DMS79 treated with DMSO at 0.1 percent for 48 hours (cell line): Measurements from ENCODE around the gene ALDH18A1.
"Not testable (repeated sequence)": the region's sequence is repeated elsewhere in the genome, so short reads cannot be mapped to it uniquely, and the experiment has no call there.

Experiments
- DNase-seq: peaks from one replicate; lab custom pipeline; 2025; lab: John Stamatoyannopoulos, UW

Gene ALDH18A1

GRCh38 chr10:95656291-95657164 is at the start of gene ALDH18A1:
ALDH18A1 (minus strand) TSS chr10:95656711; CDS start chr10:95653377, 3,334 bp downstream.
- DNase-seq: peak; percentile 19

GRCh38 chr10:95698415-95698814 is 41.9 kb upstream of the ALDH18A1 start:
- no peak for DNase-seq

GRCh38 chr10:95697429-95697828 is 40.9 kb upstream of the ALDH18A1 start:
- no peak for DNase-seq

DNA sequence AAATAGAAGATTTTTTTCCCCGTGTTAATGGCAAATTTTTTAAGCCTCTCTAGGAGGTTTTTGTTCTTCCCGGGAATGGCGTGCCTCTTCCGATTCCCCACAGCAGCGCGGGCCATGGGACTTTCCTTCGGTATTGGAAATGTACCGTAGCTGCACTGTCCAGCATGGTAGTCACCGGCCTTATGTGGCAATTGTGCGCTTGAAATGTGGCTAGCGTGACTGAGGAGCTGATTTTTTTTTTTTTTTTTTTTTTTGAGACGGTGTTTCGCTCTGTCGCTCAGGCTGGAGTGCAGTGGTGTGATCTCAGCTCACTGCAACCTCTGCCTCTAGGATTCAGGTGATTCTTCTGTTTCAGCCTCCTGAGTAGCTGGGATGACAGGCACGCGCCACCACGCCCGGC is 38.2 kb upstream of the ALDH18A1 start:
- no peak for DNase-seq

- peak; percentile 85 for DNase-seq
Observed at GRCh38 chr10:95693668-95694534, 37.4 kb upstream of the ALDH18A1 start, which contains the start of gene TCTN3. TCTN3 (minus strand) TSS chr10:95693927; CDS start chr10:95693899, 28 bp downstream.

GRCh38 chr10:95693071-95693667 is 36.7 kb upstream of the ALDH18A1 start:
- DNase-seq: no peak

DNA sequence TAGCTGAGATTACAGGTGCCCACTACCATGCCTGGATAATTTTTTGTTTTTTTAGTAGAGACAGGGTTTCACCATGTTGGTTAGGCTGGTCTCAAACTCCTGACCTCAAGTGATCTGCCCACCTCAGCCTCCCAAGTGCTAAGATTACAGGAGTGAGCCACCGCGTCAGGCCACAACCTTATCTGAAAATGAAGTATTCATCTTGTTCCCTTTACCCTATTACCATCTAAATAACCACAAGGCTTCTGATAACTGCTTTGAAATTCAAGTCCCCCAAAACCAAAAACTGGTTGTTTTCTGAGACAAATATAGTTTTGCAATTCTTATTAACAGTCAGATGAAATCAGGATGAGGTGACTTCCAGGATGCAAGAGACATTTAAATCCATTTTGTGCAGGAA is 34.8 kb upstream of the ALDH18A1 start:
- no peak for DNase-seq

- no peak for DNase-seq
Observed at GRCh38 chr10:95688648-95689047, 32.1 kb upstream of the ALDH18A1 start.

- DNase-seq: no peak
Observed at GRCh38 chr10:95683966-95684365, 27.5 kb upstream of the ALDH18A1 start.

GRCh38 chr10:95675403-95676116 is 19.0 kb upstream of the ALDH18A1 start:
- DNase-seq: no peak

DNA sequence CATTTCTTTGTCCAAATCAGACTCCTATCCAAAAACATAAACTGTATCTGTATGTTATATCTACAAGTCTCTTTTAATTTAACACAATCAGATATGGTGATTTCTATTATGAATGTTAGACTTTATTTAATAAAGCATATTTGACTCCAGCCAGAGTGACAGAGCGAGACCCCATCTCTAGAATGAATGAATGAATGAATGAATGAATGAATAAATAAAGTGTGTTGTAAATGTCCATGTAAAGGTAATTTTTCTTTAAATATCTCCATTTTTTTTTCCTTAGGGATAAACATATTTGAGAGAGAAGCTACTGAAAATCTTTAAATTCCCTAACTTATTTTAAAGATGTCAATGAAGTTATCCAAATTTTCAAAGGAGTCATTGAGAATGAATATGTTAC is 18.1 kb upstream of the ALDH18A1 start:
- DNase-seq: no peak

DNA sequence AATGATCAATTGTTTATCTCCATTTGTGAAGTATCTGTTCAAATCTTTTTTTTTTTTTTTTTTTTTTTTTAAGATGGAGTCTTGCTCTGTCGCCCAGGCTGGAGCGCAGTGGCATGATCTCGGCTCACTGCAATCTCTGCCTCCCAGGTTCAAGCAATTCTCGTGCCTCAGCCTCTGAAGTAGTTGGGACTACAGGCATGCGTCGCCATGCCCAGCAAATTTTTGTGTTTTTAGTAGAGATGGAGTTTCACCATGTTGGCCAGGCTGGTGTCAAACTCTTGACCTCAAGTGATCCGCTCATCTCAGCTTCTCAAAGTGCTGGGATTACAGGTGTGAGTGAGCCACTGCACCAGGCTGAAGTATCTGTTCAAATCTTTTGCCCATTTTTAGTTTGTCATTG is 16.1 kb upstream of the ALDH18A1 start:
- DNase-seq: not testable (repeated sequence)

GRCh38 chr10:95664543-95664942 is 8.0 kb upstream of the ALDH18A1 start:
- no peak for DNase-seq

DNA sequence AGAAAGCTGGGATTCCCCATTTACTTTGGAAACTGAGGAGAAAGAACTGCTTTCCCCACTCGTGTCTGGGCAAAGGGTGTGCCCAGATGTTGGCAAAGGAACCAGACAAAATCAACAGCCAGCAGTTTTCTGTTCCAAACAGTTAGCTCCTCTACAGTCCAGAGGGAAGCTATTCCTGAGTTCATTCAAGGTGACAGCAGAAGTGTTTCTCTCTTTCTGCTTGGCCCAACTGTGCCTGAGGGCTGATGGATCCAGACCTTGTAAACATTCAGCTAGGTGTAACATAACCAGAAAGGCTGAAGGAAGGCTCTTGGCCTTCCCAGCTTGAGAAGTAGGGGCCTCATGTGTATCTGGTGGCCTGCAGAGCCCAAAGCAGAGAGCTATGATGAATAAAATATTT is 7.0 kb upstream of the ALDH18A1 start:
- no peak for DNase-seq

GRCh38 chr10:95661818-95662217 is 5.3 kb upstream of the ALDH18A1 start:
- DNase-seq: no peak

- no peak for DNase-seq
Observed at GRCh38 chr10:95660283-95660682, 3.8 kb upstream of the ALDH18A1 start.

GRCh38 chr10:95657250-95657649 is 739 bp upstream of the ALDH18A1 start:
- DNase-seq: no peak

- no peak for DNase-seq
Observed at GRCh38 chr10:95655571-95656290, 780 bp downstream of the ALDH18A1 start.

DNA sequence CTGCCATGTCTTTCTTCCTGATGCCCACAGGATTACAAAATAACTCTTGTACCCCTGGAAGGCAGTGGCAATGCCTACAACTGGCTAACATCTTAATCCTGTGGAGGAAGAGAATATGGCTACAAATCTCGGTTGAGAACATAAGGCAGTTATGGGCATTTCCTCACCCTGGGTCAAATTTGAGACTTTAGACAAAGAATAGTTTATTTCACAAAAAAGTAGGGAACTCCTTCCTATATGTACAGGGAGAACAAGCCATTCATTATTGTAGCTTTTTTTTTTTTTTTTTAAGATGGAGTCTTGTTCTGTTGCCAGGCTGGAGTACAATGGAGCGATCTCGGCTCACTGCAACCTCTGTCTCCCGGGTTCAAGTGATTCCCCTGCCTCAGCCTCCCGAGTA is 2.6 kb downstream of the ALDH18A1 start:
- no peak for DNase-seq

DNA sequence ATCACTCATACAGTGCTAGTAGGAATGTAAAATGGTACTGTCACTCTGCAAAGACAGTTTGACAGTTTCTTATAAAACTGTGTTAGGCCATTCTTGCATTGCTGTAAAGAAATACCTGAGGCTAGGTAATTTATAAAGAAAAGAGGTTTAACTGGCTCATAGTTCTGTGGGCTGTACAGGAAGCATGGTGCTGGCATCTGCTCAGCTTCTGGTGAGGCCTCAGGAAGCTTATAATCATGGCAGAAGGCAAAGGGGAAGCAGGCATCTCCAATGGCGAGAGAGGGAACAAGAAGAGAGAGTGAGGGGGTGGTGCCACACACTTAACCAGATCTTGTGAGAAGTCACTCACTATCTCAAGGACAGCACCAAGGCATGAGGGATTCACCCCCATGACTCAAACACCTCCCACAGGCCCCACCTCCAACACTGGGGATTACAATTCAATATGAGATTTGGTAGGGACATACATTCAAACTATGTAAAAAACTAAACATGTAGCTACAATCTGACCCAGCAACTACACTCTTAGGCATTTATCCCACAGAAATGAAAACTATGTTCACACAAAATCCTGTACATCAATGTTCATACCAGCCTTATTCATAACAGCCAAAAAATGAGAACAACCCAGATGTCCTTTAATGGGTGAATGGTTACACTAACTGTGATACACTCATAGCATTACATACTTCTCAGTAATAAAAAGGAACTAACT is 5.0 kb downstream of the ALDH18A1 start:
- DNase-seq: no peak
